Central memory CD4-positive, alpha-beta T cell (primary cell): ENCODE data around the gene ADAMTS8.

Experiments
- DNase-seq: peaks from one replicate; pipeline ENCODE4 v3.0.0; 2022

Gene ADAMTS8

DNA sequence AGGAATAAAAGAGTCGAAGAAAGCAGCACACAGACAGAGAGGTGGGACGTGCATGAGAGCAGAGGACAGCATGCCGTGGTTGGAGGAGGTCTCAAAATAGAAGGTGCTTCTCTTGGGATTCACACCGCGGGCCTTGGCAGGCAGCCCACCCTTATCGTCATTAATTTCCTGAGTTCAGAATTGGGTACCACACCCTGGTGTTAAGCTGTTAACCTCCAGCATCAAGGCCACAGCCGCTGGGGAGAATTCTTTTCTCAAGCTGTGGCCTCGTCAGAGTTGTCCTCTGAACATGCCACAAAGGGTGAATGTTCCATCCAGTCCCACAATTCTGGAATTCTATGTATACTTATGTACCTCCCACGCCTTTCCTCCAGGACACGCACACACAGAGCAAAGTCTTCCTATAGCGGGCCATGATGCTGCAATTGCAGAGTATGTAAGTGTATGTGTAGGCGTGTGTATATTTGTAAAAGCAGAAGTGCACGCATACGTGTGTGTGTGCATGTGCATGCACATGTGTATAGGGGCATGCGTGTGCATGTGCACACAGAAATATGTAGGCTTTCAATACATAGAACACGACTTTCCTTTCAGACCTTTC, 39.0 kb downstream of the ADAMTS8 start:
- DNase-seq = no peak

DNA sequence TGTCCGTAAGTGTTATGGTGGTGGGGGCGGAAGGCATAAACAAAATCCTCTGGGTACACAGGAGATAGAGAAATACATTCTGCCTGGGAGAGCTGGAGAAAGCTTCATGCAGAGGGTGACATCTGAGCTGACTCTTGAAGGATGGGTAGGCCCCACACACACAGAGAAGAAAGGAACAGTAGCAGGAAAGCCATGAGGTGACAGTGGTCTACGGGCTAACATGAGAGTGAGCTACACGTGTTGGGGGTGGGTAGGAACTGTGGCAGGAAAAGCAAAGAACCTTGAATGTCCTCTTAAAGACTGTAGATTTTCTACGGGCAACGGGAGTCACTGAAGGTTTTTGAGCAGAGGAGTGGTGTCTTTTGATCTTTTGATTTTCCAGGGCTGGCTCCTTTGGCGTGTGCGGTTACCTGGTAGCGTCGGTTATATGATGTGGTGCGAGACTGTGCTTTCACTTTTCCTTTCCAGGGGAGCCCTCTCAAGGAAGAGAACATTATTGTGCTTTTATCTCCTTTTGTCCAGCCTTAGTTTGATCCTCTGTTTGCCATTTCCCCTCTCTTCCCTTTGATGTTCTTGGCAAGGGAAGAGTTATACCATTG, 39.7 kb downstream of the ADAMTS8 start:
- peak; percentile 8 for DNase-seq

DNA sequence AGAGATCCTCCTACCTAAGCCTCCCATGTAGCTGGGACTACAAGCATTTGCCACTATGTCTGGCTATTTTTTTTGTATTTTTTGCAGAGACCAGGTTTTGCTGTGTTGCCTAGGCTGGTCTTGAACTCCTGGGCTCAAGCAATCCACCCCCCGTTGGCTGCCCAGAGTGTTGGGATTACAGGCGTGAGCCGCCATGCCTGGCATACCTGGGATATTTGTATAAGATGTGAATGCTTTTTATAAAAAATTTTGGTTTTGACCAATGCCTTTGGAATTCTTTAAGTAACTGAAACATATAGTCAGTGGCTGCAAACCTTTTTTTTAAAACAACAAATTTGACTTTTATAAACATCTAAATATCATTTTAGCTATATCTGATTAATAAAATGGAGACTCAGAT, 42.4 kb downstream of the ADAMTS8 start:
- no peak for DNase-seq

DNA sequence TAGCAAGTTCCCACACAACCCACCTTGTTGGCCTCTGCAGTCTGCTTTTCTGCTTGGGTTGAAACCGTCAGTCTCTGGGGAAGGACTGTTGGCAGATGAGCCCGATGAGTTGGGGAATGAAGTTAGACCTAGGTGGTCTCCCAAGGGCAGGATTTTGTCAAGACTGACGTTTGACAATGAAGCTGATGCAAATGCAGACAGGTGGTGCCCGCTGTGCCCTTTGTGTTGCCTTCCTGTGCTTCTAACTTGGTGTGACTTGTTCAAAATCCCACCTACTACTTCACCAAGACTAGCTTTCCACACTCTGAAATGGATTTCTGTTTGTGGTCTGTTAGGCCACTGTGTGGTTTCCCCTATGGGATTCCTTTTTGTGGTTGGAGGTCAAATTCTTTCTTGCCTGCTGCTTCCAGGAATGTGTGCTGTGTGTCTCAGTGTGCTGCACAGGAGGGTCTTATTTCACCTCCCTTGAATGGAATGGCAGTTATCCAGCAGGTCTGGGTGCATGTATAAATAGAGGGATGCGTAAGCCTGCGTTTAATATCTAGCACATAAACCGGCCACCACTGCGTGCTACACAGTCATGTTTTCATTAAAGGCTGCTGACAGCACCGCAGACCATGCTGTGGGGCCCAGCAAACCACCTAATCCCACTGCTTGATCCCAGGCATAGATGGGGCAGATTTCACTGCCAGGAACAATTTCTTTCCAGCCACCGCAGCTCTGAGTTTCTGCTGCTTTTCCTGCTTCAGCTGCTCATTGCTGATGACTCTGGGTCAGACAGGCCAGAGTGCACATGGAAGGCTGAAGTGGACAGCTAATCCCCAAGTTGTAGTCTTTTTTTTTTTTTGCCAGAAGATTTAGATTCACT, 44.8 kb downstream of the ADAMTS8 start:
- DNase-seq = no peak

DNA sequence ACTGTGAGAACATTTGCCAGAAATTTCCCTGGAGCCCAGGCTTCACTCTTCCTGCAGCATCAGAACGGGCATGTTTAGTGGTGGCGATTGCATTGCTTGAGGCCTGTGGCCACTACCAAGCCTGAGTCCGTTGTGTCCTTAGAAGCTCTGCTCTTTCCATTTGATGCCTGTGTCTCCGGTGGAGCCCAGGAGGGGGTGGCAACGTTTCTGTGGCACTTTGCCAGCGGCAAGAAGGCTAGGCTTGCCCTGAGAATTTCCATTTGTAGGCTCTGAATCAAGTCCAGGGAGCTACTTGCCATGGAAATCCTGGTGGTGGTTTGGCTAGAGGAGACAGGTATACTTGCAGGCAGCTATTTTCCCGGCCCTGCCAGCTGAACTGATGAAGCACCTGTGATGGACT, 47.1 kb downstream of the ADAMTS8 start:
- no peak for DNase-seq

DNA sequence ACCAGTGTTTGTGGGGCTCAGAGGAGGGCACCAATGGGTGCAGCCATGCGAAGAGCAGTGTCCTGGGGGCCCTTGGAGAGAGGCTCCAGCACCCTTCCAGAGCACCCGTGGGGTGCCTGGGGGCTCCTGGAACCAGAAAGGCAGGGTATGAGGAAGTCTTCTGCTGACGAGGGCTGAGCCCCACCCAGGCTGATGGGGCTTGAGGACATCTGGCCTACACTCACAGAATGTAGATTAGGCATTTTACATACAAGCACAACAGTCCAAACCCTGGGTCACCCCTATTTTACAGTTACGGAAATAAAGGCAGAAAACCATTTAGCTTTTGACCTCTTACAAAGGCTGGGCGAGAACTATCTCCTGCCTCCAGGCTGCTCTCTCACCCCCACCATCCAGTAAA, 47.6 kb downstream of the ADAMTS8 start:
- DNase-seq = no peak

DNA sequence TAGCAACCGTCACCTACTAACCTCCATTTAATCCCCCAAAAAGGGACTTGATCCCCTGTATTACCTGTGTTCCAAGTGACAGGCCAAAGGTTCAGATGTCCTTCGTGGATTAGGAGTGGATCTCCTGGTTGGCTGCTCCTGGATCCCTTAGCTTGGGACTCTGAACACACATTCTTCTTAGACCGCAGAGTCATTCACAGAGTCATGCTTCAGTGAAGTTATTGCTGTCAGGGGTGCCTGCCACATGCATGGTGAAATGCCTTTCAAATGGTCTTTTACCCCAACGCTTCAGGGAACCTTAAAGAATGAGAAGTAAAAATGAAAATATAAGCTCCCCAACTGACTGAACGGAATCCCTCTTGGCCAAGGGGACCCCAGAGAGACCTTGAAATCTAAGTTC, 49.1 kb downstream of the ADAMTS8 start:
- DNase-seq = no peak

DNA sequence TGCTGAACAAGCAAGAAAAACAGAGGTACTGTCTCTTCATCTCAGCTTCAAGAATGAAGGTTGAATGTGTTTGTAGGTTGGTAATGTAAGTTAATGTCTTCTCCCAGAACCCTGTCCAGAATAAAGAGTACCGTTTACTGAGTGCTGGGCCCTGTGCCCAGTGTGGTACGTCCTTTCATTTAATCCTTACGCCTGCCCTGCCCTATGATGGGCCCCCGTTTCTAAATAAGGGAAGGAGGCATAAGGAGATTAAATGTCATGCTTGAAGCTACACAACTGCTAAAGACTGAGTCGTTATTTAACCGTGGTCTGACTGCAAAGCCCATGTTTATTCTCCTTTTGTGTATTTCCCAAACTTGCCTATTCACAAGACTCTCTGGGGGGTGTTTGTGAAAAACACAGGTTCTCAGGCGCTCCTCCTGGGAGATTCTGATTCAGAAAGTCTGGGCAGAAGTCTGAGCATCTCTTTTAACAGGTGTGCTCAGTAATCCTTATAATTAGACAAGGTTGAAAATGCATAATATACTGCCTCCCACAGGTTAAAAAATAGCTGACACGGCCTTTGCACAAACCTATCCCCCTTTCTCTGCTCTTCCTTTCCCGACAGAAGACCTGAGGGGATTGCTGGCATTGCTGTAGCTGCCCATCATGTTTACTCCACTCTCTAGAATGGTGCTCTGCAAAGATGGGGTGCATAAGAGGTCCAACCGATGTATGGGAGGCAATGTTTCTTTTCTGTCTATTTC, 57.4 kb downstream of the ADAMTS8 start:
- no peak for DNase-seq

DNA sequence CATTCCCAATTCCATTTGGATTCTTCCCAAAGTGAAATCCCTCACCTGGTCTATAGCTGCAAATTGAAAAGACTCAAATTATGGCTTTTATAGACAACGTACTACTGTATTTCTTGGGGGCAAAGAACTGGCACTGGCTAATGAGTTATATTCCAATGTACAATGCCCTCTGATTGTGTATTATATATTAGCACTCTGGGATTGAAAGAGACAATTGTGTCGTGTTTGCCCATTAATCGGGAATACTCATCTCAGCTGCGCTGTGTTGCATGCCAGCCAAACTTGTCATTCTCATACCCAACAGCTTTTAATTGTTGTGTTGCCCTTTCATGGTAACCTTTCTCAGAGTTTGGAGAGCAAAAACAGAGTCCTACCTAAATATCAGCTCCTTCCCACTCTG, 58.7 kb downstream of the ADAMTS8 start:
- DNase-seq = no peak

DNA sequence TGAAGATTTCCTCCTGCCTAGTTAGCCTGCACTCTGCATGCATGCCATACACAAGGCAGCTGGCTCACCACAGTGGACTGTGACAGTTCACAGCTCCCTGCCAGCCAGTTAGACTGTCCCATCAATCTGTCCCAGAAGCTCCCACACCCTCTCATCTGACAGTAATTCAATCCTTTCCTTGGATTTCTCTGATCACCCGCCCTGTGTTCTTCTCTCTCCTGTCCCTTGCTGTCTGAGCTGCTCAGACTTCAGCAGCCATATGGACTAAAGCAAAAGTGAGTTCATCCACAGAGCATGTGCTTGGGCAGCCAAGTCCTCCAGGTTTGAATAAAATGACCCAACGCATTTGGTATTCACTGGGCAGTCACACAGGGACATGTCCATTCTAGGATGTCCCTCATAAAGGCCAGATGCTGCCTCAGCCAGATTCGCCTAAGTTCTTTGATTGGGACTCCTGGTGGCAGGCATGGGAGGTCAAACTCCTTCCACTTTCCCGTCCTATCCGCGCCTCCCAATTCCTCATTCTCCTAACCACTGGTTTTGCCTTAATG, 59.2 kb downstream of the ADAMTS8 start:
- DNase-seq = no peak

DNA sequence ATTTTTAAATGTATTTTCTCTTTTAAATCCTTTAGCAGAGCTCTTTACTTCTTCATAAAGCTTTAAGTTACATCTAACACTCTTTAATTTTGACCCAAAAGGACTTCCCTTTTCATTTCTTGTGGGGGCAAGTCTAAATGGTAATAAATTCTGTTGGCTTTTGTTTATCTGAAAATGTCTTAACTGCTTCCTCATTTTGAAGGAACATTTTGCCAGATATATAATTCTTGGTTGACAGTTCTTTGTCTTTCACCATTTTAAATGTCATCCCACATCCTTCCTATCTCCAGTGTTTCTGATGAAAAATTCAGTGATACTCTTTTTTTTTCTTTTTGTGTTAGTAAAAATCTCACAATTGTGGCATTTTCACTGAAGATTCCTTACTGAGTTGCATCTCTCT, 69.0 kb downstream of the ADAMTS8 start:
- no peak for DNase-seq

DNA sequence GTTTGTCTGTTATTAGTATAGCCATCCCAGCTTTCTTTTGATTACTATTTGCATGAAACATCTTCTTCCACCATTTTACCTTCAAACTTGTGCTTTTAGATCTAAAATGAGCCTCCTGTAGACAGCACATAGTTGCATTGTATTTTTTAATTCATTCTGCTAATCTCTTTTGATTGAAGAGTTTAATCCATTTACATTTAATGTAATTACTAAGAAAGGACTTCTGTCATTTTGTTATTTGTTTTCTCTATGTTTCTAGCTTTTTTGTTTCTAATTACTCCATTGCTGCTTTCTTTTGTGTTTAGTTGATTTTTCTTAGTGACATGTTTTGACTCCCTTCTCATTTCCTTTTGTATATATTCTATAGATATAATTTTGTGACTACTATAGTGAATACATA, 70.0 kb downstream of the ADAMTS8 start:
- no peak for DNase-seq
